Measurements from ENCODE around the gene GRAMD2B.

DNA sequence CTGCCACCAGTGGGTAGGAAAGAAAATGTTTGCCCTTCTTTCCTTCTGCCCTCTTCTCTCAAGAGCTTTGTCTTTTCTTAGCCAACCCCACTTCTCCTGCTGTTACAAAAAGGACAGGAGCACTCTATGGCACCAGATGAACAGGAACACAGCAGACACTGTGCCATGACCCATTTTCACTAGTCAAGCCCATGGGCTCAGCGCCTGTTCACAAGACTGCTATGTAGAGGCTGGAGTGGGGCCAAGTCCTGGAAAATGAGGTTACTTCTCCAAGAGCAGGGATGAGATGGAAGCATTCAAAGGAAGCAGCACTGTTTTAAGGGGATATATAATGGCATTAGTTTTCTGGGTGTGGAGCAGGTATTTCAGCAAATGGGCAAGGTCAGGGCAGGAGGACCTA is 46.8 kb upstream of the GRAMD2B start:
- no peak for TF ChIP-seq POLR2AphosphoS5 (IDR thresholded peaks at IDR 0.05)
- TF ChIP-seq, protein P1, sequence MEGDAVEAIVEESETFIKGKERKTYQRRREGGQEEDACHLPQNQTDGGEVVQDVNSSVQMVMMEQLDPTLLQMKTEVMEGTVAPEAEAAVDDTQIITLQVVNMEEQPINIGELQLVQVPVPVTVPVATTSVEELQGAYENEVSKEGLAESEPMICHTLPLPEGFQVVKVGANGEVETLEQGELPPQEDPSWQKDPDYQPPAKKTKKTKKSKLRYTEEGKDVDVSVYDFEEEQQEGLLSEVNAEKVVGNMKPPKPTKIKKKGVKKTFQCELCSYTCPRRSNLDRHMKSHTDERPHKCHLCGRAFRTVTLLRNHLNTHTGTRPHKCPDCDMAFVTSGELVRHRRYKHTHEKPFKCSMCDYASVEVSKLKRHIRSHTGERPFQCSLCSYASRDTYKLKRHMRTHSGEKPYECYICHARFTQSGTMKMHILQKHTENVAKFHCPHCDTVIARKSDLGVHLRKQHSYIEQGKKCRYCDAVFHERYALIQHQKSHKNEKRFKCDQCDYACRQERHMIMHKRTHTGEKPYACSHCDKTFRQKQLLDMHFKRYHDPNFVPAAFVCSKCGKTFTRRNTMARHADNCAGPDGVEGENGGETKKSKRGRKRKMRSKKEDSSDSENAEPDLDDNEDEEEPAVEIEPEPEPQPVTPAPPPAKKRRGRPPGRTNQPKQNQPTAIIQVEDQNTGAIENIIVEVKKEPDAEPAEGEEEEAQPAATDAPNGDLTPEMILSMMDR (IDR thresholded peaks at IDR 0.05): no peak
- TF ChIP-seq POLR2A (IDR thresholded peaks at IDR 0.05): no peak

Measured in upper lobe of left lung (tissue), 4 donors.